CD4-positive, alpha-beta T cell treated with Interleukin-6 at 100 ng/mL for 8 hours (primary cell): Measurements from ENCODE around the gene MACROD2.
"Not testable (repeated sequence)": the region's sequence is repeated elsewhere in the genome, so short reads cannot be mapped to it uniquely, and the experiment has no call there.

Experiments
- DNase-seq: peaks from one replicate; pipeline ENCODE4 v3.0.0-alpha.2; 2020; ENCODE audit warnings: mixed read lengths, low spot score

The MACROD2 gene

DNA sequence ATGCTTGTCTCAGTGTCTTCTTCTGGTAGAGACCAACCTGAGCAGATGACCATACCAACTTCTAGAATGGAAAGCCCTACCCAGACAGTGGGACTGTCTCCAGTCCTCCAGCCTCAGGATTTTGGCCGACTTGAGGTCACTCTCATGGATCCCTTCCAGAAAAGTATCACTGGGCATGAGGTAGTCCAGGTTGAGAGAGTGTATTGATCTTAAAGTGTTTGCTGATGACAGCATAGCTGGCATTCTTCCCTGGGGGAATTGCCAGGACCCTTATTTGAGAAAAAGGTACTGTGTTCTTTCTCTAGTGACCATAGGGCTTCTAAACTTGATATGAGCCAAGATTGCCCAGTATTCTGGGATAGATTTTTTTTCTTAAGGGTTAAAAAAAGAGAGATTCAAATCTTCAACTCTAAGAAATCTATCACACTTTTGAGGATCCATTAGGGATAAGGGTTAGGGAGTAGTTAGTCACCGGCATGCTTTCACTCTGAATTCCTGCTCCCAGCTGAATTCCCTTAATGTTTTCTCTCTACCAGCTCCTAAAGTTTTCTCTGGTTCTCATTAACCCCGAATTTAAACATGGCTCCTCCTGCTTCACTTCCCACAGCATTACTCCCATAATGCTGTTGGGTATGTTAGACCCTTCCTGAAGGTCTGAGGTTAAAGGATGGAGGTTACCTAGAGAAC, 415.7 kb downstream of the MACROD2 start:
- DNase-seq = no peak

DNA sequence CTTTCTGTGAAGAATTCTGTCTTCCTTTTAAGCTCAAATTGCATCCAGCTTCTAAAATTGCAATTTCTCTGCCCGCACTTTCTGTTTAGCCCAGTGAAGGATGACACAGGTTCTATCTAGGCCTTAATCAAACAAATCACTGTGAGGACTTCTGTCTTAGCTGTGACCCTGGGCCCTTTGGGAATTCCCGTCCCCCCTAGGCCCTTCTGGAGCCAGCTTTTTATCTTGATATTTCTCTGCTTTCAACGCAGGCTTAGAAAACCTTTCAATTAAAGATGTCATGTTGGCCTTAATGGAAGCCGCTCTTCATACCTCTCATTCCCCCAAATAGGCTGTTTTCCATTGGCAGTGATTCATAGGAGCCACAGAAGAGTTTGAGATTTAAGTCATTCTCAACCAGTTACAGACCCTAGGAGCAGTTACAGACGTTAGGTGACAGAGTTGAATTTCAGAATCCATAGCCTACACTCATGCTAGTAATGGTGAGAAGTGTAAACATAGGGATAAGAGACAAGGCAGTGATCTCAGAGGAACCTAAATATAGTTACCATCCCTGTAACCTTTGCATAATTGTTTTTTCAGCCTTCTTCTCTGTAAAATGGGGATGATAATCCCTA, 416.9 kb downstream of the MACROD2 start:
- no peak for DNase-seq

DNA sequence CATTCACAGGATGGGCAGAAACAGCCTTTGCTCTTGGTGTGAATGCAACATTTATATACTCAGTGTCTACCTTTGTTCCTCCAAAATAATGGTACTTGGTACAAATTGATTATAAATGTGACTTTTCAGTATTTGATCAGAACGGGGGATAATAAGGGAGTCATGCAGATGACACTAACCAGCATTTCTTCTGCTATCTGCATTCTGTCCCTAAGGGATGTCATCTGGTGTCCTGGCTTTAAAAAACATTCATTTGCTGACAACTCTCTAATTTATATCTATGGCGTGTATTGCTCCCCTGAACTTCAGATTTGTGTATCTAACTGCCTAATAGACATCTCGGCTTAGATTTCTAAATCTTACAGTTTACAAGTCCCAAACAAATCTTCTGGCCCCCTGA, 418.5 kb downstream of the MACROD2 start:
- DNase-seq = no peak

DNA sequence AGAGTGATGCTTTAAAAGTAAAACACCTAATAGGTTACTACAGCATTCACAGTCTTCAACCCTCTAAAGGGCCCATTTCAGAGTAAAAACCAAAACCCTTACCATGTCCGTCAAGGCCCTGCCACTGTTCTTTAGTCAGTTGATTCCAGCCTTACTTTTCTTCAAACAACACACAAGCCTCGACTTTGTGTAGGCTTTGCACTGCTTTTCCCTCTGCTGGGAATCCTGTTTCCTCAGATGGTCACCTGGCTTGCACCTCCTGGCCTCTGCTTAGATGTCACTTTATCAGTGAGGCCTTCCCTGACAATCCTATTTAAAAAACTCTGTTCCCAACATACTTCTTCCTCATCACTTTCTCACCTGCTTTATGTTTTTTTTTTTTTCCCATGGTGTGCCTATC, 419.2 kb downstream of the MACROD2 start:
- DNase-seq = no peak

DNA sequence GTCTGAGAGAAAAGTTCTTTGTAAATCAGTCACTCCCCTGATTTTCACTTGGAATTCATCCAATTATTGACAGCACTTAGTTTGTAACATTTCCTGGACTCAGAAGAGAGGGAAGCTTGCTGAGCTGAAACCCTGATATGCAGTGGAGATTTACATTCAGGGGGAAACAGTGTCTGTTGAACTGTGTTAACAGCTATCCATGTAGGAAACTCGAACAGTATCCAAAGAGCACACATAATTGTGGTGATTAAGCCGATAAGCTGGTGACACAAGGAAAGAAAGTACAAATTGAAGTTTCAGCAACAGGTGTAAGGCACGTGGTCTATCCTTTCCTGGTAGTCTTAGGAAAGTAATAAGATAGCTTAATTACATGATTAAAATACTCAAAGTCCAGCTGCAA, 420.2 kb downstream of the MACROD2 start:
- no peak for DNase-seq

DNA sequence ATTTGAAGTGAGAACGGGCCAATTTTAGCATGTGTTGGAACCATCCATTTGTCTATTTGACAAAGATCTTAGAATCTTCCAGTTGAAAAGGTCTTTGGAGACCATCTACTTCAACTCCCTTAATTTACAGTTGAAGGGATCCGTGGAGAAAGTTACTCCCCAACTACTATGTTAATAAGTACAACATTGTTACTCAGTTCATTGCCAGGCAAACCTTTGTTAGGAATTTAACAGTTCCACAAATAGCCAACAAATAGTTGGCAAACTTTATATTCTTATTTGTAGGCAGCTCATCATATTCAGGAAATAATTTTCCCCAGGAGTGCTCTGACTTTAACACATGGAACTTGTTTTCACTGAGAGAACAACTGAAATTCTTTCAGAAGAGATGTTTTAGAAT, 423.1 kb downstream of the MACROD2 start:
- DNase-seq = no peak

DNA sequence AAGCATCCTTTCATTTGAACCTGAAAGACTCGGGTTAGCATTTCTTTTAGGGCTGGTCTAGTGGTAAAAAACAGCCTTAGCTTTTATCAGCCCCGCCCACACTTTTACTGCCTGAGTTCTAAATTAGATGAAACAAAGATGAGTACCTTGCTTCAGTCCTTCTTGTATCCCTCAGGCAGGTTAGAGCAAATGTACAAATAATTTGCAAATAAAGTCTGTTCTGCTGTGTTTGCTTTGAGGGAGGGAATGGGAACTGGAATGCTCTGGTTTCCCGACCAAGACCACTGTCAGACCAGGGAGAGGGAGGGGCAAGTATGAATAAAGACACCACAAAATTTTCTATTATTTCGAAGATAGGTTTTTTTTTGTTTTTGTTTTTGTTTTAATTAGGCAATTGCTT, 427.6 kb downstream of the MACROD2 start:
- DNase-seq = no peak

DNA sequence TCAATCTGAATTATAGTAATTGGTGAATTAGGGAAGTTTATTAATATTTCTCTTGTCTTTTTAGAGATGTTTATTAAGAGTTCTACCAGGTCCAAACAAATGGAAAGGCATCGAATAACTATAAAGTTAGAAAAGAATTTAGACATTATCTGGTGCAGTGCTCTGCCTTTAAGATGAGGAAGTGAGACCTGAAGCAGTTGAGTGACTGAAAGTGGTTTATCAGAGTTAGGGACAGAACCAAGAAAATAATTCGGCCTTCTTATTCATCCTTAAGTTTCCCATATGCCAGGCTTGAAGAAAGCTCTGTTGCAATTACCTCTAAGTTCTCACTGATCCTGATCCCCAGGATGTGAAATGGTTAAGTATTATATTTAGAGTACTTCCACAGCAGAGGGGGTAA, 436.3 kb downstream of the MACROD2 start:
- no peak for DNase-seq

DNA sequence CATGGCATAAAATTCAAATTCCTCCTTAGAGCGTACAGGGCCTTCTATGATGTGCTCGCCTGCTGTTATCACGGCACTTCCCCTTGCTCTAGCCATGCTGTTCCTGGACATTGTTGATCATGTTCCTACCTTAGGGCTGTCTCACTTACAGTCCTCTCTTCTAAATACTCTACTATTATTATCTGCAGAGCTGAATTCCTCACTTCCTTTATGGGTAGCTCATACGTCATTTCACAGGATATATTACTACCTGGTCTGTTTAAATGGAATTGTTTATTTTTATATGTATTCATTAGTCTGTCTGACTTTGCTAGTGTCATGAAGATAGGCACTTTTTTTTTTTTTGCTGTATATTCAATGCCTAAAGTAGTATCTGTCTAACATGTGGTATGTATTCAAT, 436.8 kb downstream of the MACROD2 start:
- DNase-seq = no peak

DNA sequence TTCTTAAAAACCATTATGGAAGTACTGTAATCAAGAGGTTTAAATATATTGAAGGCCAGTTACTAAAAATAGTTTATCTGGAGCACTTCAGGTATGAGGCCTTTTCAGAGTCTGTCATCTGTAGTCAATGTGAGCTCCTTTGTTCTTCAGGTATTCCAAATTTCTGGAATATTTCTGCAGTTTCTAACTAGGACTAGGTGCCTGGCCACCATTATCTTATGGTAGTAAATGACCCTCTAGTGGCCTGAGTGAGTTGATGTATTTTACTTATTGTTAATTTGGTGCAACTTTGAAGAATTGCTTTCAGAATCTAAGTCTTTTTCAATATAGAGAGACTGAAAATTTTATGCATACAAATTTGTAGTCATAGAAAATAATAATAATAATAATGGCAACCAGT, 437.3 kb downstream of the MACROD2 start:
- DNase-seq = no peak

DNA sequence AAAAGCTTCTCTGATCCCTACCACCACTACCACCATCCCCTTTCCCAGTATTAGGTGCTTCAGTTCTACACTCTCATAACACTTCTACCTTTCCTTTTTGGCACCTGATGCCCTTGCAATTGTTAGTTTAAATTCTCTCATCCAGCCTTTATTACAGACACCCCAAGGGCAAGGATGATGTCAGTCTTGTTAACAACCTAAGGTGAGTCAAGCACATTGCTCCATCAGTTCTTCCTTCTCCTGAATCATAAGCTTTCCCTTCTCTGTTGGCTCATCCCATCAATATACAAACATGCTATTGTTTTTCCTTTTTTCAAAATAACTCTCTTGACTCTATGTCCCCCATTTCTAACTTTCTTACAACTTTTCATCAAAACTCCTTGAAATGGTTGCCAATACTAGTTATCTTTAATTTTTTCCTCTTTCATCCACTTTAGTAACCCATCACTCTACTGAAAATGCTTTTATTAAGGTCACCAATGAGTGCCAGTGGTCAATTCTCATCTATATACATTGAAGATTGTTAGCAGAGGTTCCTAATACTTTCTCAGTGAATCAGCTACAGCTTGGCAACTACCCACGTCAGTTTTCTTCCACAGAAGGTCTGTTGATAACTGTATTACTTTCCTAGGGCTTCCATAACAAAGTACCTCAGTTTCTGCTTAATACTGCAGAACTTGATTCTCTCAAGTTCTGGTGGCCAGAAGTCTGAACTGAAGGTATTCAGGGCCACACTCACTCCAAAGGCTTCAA, 439.2 kb downstream of the MACROD2 start:
- no peak for DNase-seq

DNA sequence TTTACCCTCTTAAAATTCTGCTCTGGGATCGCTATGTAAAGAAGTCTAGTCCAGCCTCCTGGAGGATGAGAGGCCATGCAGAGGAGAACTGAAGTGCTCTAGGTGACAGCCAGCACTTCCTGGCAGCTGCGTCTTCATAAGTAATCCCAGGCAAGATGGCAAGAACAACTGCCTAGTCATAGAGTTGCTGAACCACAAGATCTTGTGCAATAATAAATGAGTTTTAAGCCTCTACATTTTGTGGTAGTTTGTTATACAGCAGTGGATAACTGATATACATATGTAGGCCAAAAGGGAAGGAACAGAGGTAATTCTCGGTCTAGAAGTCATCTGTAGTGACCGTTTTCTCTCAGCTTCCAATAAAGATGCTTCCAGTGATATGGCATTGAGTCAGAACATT, 445.9 kb downstream of the MACROD2 start:
- DNase-seq = no peak

DNA sequence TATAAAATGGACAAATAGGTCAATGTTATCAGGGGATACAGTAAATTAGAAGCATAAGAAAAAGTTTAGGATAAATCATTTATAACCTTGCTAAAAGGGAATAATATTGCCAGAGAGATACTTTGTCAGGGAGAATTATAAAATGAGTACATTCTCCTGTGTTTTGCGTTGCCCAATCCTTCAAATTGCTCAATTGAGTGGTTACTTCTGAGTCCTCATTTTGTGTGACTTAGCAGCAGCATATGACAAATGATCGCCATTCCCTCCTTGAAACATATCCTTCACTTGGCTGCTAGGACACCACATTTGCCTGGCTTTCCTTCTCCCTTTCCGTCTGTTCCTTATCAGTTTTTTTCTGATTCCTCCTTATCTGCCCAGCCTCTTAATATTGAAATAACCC, 448.8 kb downstream of the MACROD2 start:
- DNase-seq = no peak

DNA sequence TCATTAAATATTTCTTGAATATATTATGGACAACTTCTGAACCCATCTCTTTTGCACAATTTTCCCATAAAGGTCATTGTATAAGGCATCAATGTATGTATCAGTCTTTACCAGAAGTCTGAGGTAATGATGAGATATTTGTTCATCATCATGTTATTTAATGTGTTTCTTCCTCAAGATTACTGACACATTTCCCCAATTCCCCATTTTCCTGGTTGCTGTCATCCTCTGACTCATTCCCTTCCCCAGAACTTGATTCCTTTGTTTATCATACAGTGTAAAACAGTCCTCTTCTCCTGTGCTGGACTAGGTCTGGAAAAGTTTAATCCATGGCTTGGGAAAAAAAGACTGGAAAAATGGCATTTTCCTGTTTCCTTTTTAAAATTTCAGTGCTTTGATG, 450.0 kb downstream of the MACROD2 start:
- no peak for DNase-seq

DNA sequence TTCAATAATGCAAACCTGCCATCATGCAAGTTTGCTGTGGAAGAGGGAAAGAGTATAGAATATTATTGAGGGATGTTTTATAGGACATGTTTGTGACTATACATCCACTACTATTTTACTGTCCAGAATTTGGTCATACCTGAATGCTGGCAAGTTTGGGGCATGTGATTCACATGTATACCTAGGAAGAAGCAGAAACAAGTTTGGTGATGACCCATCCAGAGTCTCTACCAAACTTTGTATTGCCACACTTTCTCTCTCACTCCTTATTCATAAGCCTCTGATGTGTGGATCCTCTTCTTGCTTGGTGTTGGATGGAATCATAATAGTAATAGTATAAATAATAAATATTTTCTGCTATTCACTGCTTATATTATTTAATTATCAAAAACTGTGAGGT, 450.6 kb downstream of the MACROD2 start:
- DNase-seq = no peak

DNA sequence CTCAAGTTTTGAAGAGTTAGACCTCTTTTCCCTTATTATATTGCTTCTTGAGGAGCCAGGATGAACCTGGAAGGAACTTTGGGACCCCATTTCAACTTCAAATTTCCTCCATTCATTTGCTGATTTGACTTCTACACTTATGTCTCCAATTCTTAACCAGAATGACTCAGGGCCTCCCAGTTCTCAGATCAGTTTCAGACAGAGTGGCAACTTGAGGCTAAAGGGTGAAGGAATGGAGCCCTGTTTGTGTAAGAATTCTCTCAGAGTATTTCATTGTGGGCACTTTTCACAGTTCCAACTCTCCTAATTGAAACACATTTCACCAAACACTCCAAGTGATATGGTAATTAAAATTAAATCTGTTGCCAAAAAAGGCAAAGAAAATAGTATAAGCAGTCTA, 451.1 kb downstream of the MACROD2 start:
- no peak for DNase-seq

DNA sequence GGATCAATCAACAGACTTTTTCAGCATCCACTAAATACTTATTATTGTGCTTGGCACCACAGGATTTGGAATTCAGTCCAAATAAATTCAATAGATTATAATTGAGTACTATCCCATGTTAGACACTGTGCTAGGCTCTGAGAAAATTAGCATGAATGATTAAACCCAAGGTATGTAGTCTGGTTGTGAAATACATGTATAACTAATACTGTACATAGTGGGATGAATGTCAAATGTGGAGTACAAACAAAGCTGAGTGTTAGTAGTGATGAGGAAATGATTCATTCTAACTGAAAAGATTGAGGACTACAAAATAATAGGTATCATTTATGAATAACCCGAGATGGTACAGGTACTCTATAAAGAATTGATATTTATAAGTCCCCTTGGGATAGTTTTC, 454.0 kb downstream of the MACROD2 start:
- no peak for DNase-seq

DNA sequence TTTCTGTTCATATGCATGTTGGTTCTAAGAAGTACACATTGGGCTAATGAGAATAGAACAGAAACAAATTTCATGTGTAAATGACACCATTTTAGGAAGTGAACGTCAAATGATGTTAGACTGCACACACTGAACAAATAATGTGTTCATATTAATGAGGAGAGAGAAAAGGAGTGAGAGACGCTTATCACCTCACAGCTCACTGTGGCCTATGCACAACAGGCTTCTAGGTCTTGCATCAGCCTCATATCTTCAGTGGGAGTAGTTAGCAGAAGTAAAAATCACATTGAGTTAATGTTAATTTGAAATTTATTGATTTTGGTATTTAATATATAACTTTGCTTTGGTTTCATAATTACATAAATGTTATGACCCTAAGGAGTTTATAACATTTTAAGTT, 454.9 kb downstream of the MACROD2 start:
- DNase-seq = no peak

DNA sequence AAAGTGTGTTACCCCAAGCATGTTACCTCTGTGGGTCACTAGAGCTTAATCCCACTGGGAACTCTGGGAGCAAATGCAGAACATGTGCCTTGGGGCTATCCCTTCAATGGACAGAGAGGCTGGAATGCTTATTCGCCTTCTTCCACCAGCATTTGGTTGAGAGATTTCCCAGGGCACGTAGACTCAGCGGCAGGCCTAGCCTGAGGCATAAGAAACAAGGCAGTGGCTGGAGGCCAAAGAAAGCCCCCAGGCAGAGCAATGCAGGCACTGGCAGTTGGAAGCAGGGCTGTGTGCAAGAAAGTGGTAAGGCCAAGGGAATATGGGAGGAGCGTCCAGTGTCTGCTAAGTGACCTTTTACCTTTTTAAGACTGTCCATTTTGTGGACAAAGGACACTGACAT, 456.1 kb downstream of the MACROD2 start:
- no peak for DNase-seq

DNA sequence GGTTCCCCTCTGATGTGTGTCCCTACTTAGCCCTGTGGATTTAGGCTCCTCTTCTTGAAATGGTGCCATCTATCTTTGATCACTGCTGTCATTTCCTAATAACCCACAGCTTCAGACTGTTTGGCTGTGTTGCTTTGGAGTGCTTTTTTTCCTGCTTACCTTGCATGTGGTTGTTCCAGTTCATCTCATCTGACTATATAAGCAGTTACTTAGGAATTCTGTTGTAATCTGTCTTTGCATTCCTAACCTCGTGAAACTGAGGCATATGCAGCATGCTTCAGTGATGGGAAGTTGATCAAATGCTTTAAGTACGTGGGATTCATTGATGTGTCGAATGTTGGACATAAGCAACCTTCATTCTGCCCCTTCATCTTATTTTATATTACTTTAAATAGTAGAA, 457.9 kb downstream of the MACROD2 start:
- DNase-seq = no peak

DNA sequence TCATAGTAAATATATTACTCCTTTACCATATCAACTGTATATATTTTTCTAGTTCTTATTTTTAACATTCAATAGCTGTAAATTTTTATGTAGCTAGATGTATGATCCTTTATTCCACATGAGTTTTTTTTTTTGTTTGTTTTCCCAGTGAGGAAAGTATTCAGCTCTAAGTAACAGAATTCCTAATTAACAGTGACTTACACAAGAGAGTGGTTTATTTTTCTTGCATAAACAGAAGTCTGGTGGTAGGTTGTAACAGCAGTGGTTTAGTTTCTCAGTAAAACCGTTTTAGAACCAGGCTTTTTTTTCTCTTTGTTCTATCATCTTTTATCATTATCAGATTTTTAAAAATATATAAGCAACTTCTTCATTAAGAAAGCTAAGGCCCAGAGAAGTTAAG, 459.0 kb downstream of the MACROD2 start:
- no peak for DNase-seq

DNA sequence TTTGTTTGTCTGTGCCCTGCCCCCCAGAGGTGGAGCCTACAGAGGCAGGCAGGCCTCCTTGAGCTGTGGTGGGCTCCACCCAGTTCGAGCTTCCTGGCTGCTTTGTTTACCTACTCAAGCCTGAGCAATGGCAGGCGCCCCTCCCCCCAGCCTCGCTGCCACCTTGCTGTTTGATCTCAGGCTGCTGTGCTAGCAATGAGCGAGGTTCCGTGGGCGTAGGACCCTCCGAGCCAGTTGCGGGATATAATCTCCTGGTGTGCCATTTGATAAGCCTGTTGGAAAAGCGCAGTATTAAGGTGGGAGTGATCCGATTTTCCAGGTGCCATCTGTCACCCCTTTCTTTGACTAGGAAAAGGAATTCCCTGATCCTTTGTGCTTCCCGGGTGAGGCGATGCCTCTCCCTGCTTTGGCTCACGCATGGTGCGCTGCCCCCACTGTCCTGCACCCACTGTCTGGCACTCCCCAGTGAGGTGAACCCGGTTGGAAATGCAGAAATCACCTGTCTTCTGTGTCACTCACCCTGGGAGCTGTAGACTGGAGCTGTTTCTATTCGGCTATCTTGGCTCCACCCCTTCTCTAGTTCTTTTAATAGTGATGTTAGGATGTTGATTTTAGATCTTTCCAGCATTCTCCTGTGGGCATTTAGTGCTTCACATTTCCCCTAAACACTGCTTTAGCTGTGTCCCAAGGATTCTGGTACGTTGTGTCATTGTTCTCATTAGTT, 471.9 kb downstream of the MACROD2 start:
- not testable (repeated sequence) for DNase-seq
